Suprapubic skin (tissue), 3 donors: ENCODE measurements around the gene UBN1.

Experiments
- CTCF ChIP-seq, 2 donors: fragments of 200-600 bp in 1 of 2; fragments of 450-650 bp in 1 of 2; sonication (generic) in 1 of 2; IDR thresholded peaks; one replicate each; pipeline ENCODE4 v1.5.1; 2016 to 2019; ENCODE audit warnings: antibody characterized with exemption in 2 of 2, mild to moderate bottlenecking in 1 of 2, moderate library complexity in 1 of 2
- EP300 ChIP-seq: sonication (generic); formaldehyde crosslinking; IDR thresholded peaks from one replicate; pipeline ENCODE4 v1.6.1; 2017; ENCODE audit warnings: antibody characterized with exemption

- no peak for TF ChIP-seq EP300
- TF ChIP-seq CTCF (IDR thresholded peaks at IDR 0.05) = no peak
Measured at GRCh38 chr16:4865231-4865860, 18.1 kb downstream of the UBN1 start.
